Esophagus muscularis mucosa (tissue), 3 donors: ENCODE results near the gene PSMC6.

Source experiments
- CTCF ChIP-seq, 3 experiments: fragments of 200-600 bp in 2 of 3; fragments of 450-650 bp in 1 of 3; sonication (generic) in 2 of 3; IDR thresholded peaks; one replicate each; pipeline ENCODE4 v1.5.1; 2017 to 2019; ENCODE audit warnings: antibody characterized with exemption in 3 of 3, mild to moderate bottlenecking in 2 of 3, moderate library complexity in 1 of 3
- POLR2A ChIP-seq: fragments of 450-650 bp; IDR thresholded peaks from one replicate; pipeline ENCODE4 v1.6.1; 2017; ENCODE audit warnings: antibody characterized with exemption, moderate library complexity, mild to moderate bottlenecking, low read depth
- POLR2AphosphoS5 ChIP-seq, 2 donors: sonication (generic); formaldehyde crosslinking; IDR thresholded peaks; one replicate each; pipeline ENCODE4 v1.6.1; 2017; ENCODE audit warnings: antibody characterized with exemption in 2 of 2

- no peak for TF ChIP-seq CTCF (IDR thresholded peaks at IDR 0.05)
- no peak for TF ChIP-seq POLR2A
- TF ChIP-seq POLR2AphosphoS5 (IDR thresholded peaks at IDR 0.05) = no peak
These were observed 29.0 kb downstream of the PSMC6 start for GRCh38 chr14:52735921-52736489.
